Neural cell (in vitro differentiated cells): Measurements from ENCODE around the gene PCYT2. TPM values are rescaled to one million over a fixed set of nuclear protein-coding genes. Genes with fewer than 3 reads are reported as not detected.

Experiments used
- H2AFZ ChIP-seq: fragments of 200-600, 300-800 bp; sonication (generic), shearing (Covaris generic); 2 replicates; pipeline ENCODE4 v1.6.0; 2014; ENCODE audit warnings: low read depth, mild to moderate bottlenecking, antibody characterized with exemption, low read length, moderate library complexity
- H3F3A ChIP-seq: fragments of 200-600 bp; shearing (Covaris generic); 2 replicates; pipeline ENCODE4 v1.6.1; 2016; ENCODE audit warnings: mild to moderate bottlenecking, moderate library complexity, mixed read lengths, antibody characterized with exemption, low read length; ENCODE audit not compliant: insufficient read depth, poor library complexity, severe bottlenecking
- H3K27ac ChIP-seq: fragments of 200-600, 300-800 bp; sonication (generic), shearing (Covaris generic); 2 replicates; pipeline ENCODE4 v1.5.1; 2014; ENCODE audit warnings: mild to moderate bottlenecking, low read length, moderate library complexity
- H3K27me3 ChIP-seq: fragments of 300-800, 200-600 bp; sonication (generic), shearing (Covaris generic); 2 replicates; pipeline ENCODE4 v1.6.0; 2014; ENCODE audit warnings: mild to moderate bottlenecking, low read depth, low read length, moderate library complexity; ENCODE audit not compliant: insufficient read depth
- H3K36me3 ChIP-seq: fragments of 300-800, 200-600 bp; sonication (generic), shearing (Covaris generic); 2 replicates; pipeline ENCODE4 v1.5.1; 2014; ENCODE audit warnings: mild to moderate bottlenecking, antibody characterized with exemption, low read length, moderate library complexity; ENCODE audit not compliant: insufficient read depth
- H3K4me2 ChIP-seq: fragments of 300-800, 200-600 bp; sonication (generic), shearing (Covaris generic); 2 replicates; pipeline ENCODE4 v1.6.0; 2014; ENCODE audit warnings: mild to moderate bottlenecking, low read length
- H3K4me3 ChIP-seq: fragments of 300-800, 200-600 bp; sonication (generic), shearing (Covaris generic); 2 replicates; pipeline ENCODE4 v1.5.1; 2014; ENCODE audit warnings: mild to moderate bottlenecking, low read length, moderate library complexity
- H3K79me2 ChIP-seq: fragments of 200-600 bp; shearing (Covaris generic); replicated peaks from 2 replicates; pipeline ENCODE4 v1.6.0; 2014; ENCODE audit warnings: mild to moderate bottlenecking, low read length, moderate library complexity; ENCODE audit not compliant: insufficient read depth
- H3K9ac ChIP-seq: fragments of 300-800, 200-600 bp; sonication (generic), shearing (Covaris generic); 2 replicates; pipeline ENCODE4 v1.6.1; 2016; ENCODE audit warnings: mild to moderate bottlenecking, low read length, mixed read lengths
- H3K9me2 ChIP-seq: fragments of 200-600 bp; shearing (Covaris generic); 2 replicates; pipeline ENCODE4 v1.6.1; 2016; ENCODE audit warnings: mild to moderate bottlenecking, low read length, mixed read lengths; ENCODE audit not compliant: insufficient read depth
- H3K9me3 ChIP-seq: fragments of 200-600, 300-800 bp; sonication (generic), shearing (Covaris generic); 2 replicates; pipeline ENCODE4 v1.6.1; 2016; ENCODE audit warnings: mild to moderate bottlenecking, mixed run types, low read length, moderate library complexity, mixed read lengths
- H4K20me1 ChIP-seq: fragments of 200-600 bp; shearing (Covaris generic); 2 replicates; pipeline ENCODE4 v1.6.1; 2016; ENCODE audit warnings: mild to moderate bottlenecking, mixed run types; ENCODE audit not compliant: insufficient read depth
- EP300 ChIP-seq: fragments of 450-650 bp; conservative IDR thresholded peaks from 2 replicates; pipeline ENCODE4 v1.6.1; 2014; ENCODE audit warnings: antibody characterized with exemption, mild to moderate bottlenecking, moderate library complexity; ENCODE audit not compliant: poor library complexity, severe bottlenecking
- EZH2 ChIP-seq: fragments of 200-600, 300-800 bp; shearing (Covaris generic), sonication (generic); IDR thresholded peaks from 2 replicates; pipeline ENCODE4 v1.6.1; 2014; ENCODE audit warnings: antibody characterized with exemption, low read length, borderline replicate concordance, mild to moderate bottlenecking; ENCODE audit not compliant: insufficient read depth, poor library complexity, severe bottlenecking
- MXI1 ChIP-seq: fragments of 450-650 bp; conservative IDR thresholded peaks from 2 replicates; pipeline ENCODE4 v1.6.1; 2014; ENCODE audit warnings: antibody characterized with exemption, mild to moderate bottlenecking; ENCODE audit not compliant: poor library complexity, severe bottlenecking
- POLR2AphosphoS5 ChIP-seq: IDR thresholded peaks from 2 replicates; pipeline ENCODE4 v1.6.1; 2012
- RAD21 ChIP-seq: fragments of 450-650 bp; conservative IDR thresholded peaks from 2 replicates; pipeline ENCODE4 v1.6.1; 2014; ENCODE audit warnings: antibody characterized with exemption, mild to moderate bottlenecking, moderate library complexity
- REST ChIP-seq: IDR thresholded peaks from 2 replicates; pipeline ENCODE4 v1.6.1; 2012; ENCODE audit warnings: borderline replicate concordance
- SMC3 ChIP-seq: fragments of 450-650 bp; conservative IDR thresholded peaks from 2 replicates; pipeline ENCODE4 v1.6.1; 2014; ENCODE audit warnings: antibody characterized with exemption, mild to moderate bottlenecking, moderate library complexity; ENCODE audit not compliant: poor library complexity
- TAF1 ChIP-seq: IDR thresholded peaks from 2 replicates; pipeline ENCODE4 v1.6.1; 2012; ENCODE audit warnings: low read depth
- polyA plus RNA-seq: library from polyadenylated mRNA; depleted of rRNA; stranded (reverse); fragments of >200 nt; gene quantifications from 2 replicates; pipeline ENCODE4 v1.2.3, GENCODE V29; 2014
- TF ChIP-seq, protein P1 (sequence below): fragments of 450-650 bp; IDR thresholded peaks from 2 replicates; pipeline ENCODE4 v1.5.1; 2014; ENCODE audit warnings: antibody characterized with exemption, mild to moderate bottlenecking, moderate library complexity; ENCODE audit not compliant: poor library complexity, severe bottlenecking

Gene PCYT2
- polyA plus RNA-seq, 1 donor from 2014 or later = 35.3 TPM

DNA sequence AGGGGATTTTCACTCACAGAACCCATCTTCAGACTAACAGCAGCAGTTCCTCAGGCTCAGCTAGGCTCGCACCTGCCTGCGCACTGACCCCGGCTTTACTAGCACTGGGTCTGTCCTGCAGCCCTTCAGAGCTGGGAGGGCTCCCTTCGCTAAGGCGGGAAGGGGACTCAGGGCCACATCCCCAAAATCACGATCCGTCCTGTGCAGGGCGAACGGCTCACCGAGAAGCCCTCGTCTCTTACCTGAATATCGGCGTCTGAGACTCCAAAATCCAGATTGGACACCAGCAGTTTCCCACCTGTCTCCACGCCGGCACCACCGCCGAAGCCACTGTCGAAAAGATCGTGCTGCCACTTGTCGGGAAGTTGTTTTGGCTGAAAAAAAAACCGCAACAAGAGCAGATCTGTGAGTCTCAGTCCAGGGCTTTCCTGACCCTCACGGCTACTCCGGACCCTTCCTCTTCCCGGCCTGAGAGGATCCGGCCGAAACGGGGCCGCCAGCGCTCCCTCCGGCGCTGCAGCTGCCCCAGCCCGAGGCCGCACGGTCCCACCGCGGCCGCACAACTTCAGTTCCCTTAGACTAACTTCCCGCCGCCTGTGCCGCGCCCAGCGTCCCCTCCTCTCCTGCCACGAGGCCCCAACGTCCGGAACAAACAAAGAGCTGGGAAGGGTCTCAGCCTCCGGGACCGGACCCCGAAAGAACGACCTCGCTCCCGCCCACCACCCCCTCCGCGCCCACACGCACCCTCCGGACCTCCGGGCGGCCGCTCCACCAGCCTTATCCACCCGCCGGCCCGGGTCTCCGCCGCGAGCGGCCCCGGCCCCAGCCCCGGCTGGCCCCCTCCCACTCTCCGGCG lies 20.5 kb downstream of the PCYT2 start:
- H2AFZ ChIP-seq = no peak overlapping the region
- TF ChIP-seq SMC3 (no peak), REST (no peak), POLR2AphosphoS5 (no peak), TAF1 (no peak), MXI1 (no peak), EP300 (no peak), RAD21 (no peak), EZH2 (no peak)
- TF ChIP-seq, protein P1, sequence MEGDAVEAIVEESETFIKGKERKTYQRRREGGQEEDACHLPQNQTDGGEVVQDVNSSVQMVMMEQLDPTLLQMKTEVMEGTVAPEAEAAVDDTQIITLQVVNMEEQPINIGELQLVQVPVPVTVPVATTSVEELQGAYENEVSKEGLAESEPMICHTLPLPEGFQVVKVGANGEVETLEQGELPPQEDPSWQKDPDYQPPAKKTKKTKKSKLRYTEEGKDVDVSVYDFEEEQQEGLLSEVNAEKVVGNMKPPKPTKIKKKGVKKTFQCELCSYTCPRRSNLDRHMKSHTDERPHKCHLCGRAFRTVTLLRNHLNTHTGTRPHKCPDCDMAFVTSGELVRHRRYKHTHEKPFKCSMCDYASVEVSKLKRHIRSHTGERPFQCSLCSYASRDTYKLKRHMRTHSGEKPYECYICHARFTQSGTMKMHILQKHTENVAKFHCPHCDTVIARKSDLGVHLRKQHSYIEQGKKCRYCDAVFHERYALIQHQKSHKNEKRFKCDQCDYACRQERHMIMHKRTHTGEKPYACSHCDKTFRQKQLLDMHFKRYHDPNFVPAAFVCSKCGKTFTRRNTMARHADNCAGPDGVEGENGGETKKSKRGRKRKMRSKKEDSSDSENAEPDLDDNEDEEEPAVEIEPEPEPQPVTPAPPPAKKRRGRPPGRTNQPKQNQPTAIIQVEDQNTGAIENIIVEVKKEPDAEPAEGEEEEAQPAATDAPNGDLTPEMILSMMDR = no peak
- peak overlapping the region; percentile 16 for H3K27ac ChIP-seq

DNA sequence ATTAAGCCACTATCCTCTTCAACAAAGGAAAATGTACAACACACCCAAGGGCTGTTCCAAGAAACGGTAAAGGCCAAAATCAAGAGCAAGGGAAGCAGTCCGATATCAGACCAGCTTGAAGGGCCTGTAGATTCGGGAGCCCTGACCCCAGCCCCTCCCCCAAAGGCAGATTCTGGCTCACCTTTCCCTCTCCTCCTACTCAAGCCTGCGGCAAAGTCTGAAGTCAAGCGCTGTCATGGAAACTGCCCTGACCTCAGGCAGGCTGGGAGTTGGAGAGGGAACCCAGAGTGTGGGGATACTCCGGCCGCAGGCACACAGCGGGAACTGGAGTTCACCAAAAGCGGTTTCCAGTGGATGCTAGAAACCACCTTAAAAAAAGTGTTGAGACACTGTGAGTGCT lies 21.6 kb downstream of the PCYT2 start:
- H3K9ac ChIP-seq = no peak overlapping the region
- H3K9me3 ChIP-seq = no peaks in the 10 kb centered on the region
- H4K20me1 ChIP-seq = no peaks in the 10 kb centered on the region
- H3K27me3 ChIP-seq = no peaks in the 10 kb centered on the region
- H3F3A ChIP-seq = no peaks in the 10 kb centered on the region
- no peak overlapping the region for H3K4me2 ChIP-seq
- TF ChIP-seq EZH2 (no peak), REST (no peak), EP300 (no peak), TAF1 (no peak), SMC3 (no peak), MXI1 (no peak), POLR2AphosphoS5 (no peak)
- TF ChIP-seq, protein P1 = no peak
- H3K36me3 ChIP-seq = no peaks in the 10 kb centered on the region
- no peak overlapping the region for H2AFZ ChIP-seq
- H3K9me2 ChIP-seq = no peaks in the 10 kb centered on the region
- H3K79me2 ChIP-seq = peaks cover 13% of the 10 kb centered on the region
- peak overlapping the region; percentile 88 for H3K4me3 ChIP-seq
- no peak overlapping the region for H3K27ac ChIP-seq

More for the DNA sequence above, 20.5 kb downstream of the PCYT2 start:
- Histone ChIP-seq H3K9ac (peak overlapping the region; percentile 74), H3K79me2 (peaks cover 13% of the 10 kb centered on the region), H3K9me3 (no peaks in the 10 kb centered on the region), H4K20me1 (no peaks in the 10 kb centered on the region), H3K9me2 (no peaks in the 10 kb centered on the region), H3K4me3 (peak overlapping the region; percentile 88), H3K4me2 (peak overlapping the region; percentile 59), H3K27me3 (no peaks in the 10 kb centered on the region), H3F3A (no peaks in the 10 kb centered on the region), H3K36me3 (no peaks in the 10 kb centered on the region)
